Liver (tissue), 9 donors: ENCODE data around the gene NTM. TPM values are rescaled to one million over a fixed set of nuclear protein-coding genes. Genes with fewer than 3 reads are reported as not detected.

ENCODE experiments used
- DNase-seq: peaks from one replicate; pipeline ENCODE4 v3.0.0-alpha.2; 2017; ENCODE audit warnings: low spot score
- H3K27ac ChIP-seq, 2 donors: one replicate each; pipeline ENCODE4 v1.7.0; 2013; ENCODE audit warnings: inconsistent platforms in 2 of 2, low read length in 2 of 2, control low read depth in 1 of 2, low read depth in 1 of 2, mild to moderate bottlenecking in 1 of 2
- H3K27me3 ChIP-seq, 4 donors: one replicate each; pipeline versions ENCODE4 v1.6.1 to v1.7.0; 2013; ENCODE audit warnings: low read length in 3 of 4, inconsistent platforms in 1 of 4, mild to moderate bottlenecking in 1 of 4, moderate library complexity in 1 of 4; ENCODE audit not compliant: control insufficient read depth in 4 of 4, insufficient read depth in 4 of 4
- H3K36me3 ChIP-seq, 4 donors: one replicate each; pipeline versions ENCODE4 v1.6.1 to v1.7.0; 2013; ENCODE audit warnings: low read length in 3 of 4, mild to moderate bottlenecking in 3 of 4, low read depth in 1 of 4, moderate library complexity in 1 of 4; ENCODE audit not compliant: control insufficient read depth in 4 of 4, insufficient read depth in 3 of 4
- H3K4me1 ChIP-seq, 4 donors: one replicate each; pipeline versions ENCODE4 v1.6.1 to v1.7.0; 2013; ENCODE audit warnings: low read length in 3 of 4, mild to moderate bottlenecking in 3 of 4, moderate library complexity in 1 of 4; ENCODE audit not compliant: control insufficient read depth in 4 of 4, insufficient read depth in 4 of 4
- H3K4me3 ChIP-seq, 3 donors: one replicate each; pipeline versions ENCODE4 v1.6.1 to v1.7.0; 2013; ENCODE audit warnings: low read length in 3 of 3, control low read depth in 1 of 3, low read depth in 1 of 3, mild to moderate bottlenecking in 1 of 3
- H3K9ac ChIP-seq, 2 donors: one replicate each; pipeline ENCODE4 v1.7.0; 2013; ENCODE audit warnings: low read length in 2 of 2, mild to moderate bottlenecking in 2 of 2, moderate library complexity in 2 of 2, control low read depth in 1 of 2, low read depth in 1 of 2
- H3K9me3 ChIP-seq, 4 donors: one replicate each; pipeline versions ENCODE4 v1.6.1 to v1.7.0; 2013; ENCODE audit warnings: low read length in 3 of 4; ENCODE audit not compliant: control insufficient read depth in 4 of 4
- CTCF ChIP-seq: fragments of 150-350 bp; IDR thresholded peaks from 2 replicates; pipeline ENCODE4 v1.5.1; 2017; ENCODE audit warnings: improper control_type of control experiment, low read depth, low read length; ENCODE audit not compliant: missing input control
- FOXA2 ChIP-seq: IDR thresholded peaks from 2 replicates; pipeline ENCODE4 v1.6.1; 2016; ENCODE audit warnings: antibody characterized with exemption
- GABPA ChIP-seq, 2 donors: IDR thresholded peaks in 1 of 2; conservative IDR thresholded peaks in 1 of 2; 2 replicates each; pipeline ENCODE4 v1.6.1; 2016; ENCODE audit warnings: antibody characterized with exemption in 2 of 2, mild to moderate bottlenecking in 1 of 2, moderate library complexity in 1 of 2
- MAX ChIP-seq: IDR thresholded peaks from 2 replicates; pipeline ENCODE4 v1.6.1; 2016; ENCODE audit warnings: antibody characterized with exemption
- NR2F2 ChIP-seq: IDR thresholded peaks from 2 replicates; pipeline ENCODE4 v1.6.1; 2016; ENCODE audit warnings: antibody characterized with exemption
- RAD21 ChIP-seq, 2 donors: IDR thresholded peaks; 2 replicates each; pipeline ENCODE4 v1.6.1; 2016; ENCODE audit warnings: antibody characterized with exemption in 2 of 2, mild to moderate bottlenecking in 2 of 2
- REST ChIP-seq: IDR thresholded peaks from 2 replicates; pipeline ENCODE4 v1.6.1; 2016; ENCODE audit warnings: antibody characterized with exemption, mild to moderate bottlenecking
- RXRA ChIP-seq, 2 donors: IDR thresholded peaks; 2 replicates each; pipeline ENCODE4 v1.6.1; 2017 to 2018; ENCODE audit warnings: antibody characterized with exemption in 2 of 2, mild to moderate bottlenecking in 1 of 2
- SP1 ChIP-seq: IDR thresholded peaks from 2 replicates; pipeline ENCODE4 v1.6.1; 2018; ENCODE audit warnings: antibody characterized with exemption, mild to moderate bottlenecking
- YY1 ChIP-seq: IDR thresholded peaks from 2 replicates; pipeline ENCODE4 v1.6.1; 2016; ENCODE audit warnings: antibody characterized with exemption, mild to moderate bottlenecking
- WGBS: extraction: QIAGEN DNeasy Blood & Tissue Kit; methylation state at CpG from one replicate; pipeline ENCODE4 v1.1.7; 2013; 5-methylcytosine and 5-hydroxymethylcytosine counted together
- polyA plus RNA-seq, 2 donors: library from polyadenylated mRNA; stranded (reverse) in 1 of 2; unstranded in 1 of 2; fragments of 200-250 nt in 1 of 2; fragments of >200 nt in 1 of 2; fragmentation: Nextera tagmentation in 1 of 2; extraction: Ambion mirVana in 1 of 2; gene quantifications; one replicate each; pipeline versions ENCODE4 v1.2.1 to v1.2.3, GENCODE V29; 2013 to 2015
- total RNA-seq, 2 donors: library from RNA; depleted of rRNA; stranded (reverse); fragments of >200 nt; gene quantifications; one replicate each; pipeline ENCODE4 v1.2.3, GENCODE V29; 2014
- TF ChIP-seq, protein P1 (sequence below): IDR thresholded peaks from 2 replicates; pipeline ENCODE4 v1.6.1; 2016; ENCODE audit warnings: antibody characterized with exemption
- TF ChIP-seq, protein P2 (sequence below): IDR thresholded peaks from 2 replicates; pipeline ENCODE4 v1.6.1; 2016; ENCODE audit warnings: antibody characterized with exemption
- donor health status: healthy.
- donor health status: healthy.
- donor health status: healthy.
- donor health status: healthy.
- donor health status: healthy.

NTM gene
- total and polyA plus RNA-seq, 4 donors: 0.08 to 1.1 (median 0.08) TPM; not detected in 1

GRCh38 chr11:131928992-131929391, 558.6 kb downstream of the NTM start (continued):
- TF ChIP-seq REST: no peak
- TF ChIP-seq GABPA (IDR thresholded peaks at IDR 0.05 in 1 of 2, conservative IDR thresholded peaks at IDR 0.05 in 1 of 2): no peak
- TF ChIP-seq, protein P1, sequence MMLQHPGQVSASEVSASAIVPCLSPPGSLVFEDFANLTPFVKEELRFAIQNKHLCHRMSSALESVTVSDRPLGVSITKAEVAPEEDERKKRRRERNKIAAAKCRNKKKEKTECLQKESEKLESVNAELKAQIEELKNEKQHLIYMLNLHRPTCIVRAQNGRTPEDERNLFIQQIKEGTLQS: no peak
- TF ChIP-seq, protein P2, sequence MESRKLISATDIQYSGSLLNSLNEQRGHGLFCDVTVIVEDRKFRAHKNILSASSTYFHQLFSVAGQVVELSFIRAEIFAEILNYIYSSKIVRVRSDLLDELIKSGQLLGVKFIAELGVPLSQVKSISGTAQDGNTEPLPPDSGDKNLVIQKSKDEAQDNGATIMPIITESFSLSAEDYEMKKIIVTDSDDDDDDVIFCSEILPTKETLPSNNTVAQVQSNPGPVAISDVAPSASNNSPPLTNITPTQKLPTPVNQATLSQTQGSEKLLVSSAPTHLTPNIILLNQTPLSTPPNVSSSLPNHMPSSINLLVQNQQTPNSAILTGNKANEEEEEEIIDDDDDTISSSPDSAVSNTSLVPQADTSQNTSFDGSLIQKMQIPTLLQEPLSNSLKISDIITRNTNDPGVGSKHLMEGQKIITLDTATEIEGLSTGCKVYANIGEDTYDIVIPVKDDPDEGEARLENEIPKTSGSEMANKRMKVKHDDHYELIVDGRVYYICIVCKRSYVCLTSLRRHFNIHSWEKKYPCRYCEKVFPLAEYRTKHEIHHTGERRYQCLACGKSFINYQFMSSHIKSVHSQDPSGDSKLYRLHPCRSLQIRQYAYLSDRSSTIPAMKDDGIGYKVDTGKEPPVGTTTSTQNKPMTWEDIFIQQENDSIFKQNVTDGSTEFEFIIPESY: no peak
- TF ChIP-seq RAD21 (IDR thresholded peaks at IDR 0.05): no peak
- no peak for TF ChIP-seq NR2F2
- no peak for TF ChIP-seq RXRA (IDR thresholded peaks at IDR 0.05)
- no peak for TF ChIP-seq FOXA2

DNA sequence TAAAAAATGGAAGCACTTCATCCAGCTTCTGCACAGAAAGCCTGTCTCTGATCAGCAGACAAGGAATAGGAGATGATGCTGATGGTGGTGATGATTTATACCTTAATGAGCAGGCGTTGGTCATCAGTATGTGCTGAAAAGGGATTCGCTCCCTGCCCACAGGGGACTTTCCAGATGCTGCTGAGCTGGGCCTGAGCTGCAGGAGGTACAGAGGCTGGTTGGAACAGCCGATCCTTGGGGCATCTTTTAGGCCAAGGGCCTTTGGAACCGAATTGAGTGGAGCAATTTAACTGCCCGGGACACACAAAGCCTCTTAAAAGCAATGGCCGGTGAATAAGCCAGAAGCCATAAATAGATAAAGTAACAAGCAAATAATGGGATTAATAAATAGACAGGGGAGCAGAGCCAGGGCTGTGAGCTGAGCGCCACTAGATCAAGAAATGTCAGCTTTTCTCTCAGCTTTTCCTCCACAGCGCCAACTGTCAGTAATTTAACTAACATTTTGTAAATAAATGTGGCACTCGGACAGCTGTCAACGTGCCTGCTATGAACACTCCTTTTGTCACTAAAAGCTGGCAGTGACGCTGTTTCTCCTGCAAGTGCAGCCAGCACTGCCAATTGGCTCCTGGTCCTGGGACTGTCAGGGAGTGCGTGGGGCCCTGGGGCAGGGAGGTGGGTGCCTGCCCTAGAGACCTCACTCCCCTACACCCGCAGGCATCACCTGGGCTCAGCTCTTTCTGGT, 562.3 kb downstream of the NTM start:
- H3K4me3 ChIP-seq: no peak overlapping the region
- H3K36me3 ChIP-seq: no peaks in the 10 kb centered on the region
- H3K27ac ChIP-seq: no peak overlapping the region
- WGBS: 79% methylated on average over 13 of the region's 13 CpGs
- no peaks in the 10 kb centered on the region for H3K9me3 ChIP-seq
- no peaks in the 10 kb centered on the region for H3K4me1 ChIP-seq
- H3K9ac ChIP-seq: no peak overlapping the region
- DNase-seq: no peak
- TF ChIP-seq GABPA (IDR thresholded peaks at IDR 0.05 in 1 of 2, conservative IDR thresholded peaks at IDR 0.05 in 1 of 2) (no peak), MAX (no peak)
- TF ChIP-seq, protein P1: no peak
- H3K27me3 ChIP-seq: peaks cover 0 to 4% (median 2%) of the 10 kb centered on the region in 4 donors

GRCh38 chr11:131934006-131934405, 563.6 kb downstream of the NTM start:
- Histone ChIP-seq H3K9me3 (no peaks in the 10 kb centered on the region), H3K4me1 (no peaks in the 10 kb centered on the region), H3K27me3 (peaks cover 0 to 4% (median 2%) of the 10 kb centered on the region in 4 donors), H3K36me3 (no peaks in the 10 kb centered on the region), H3K9ac (no peak overlapping the region), H3K27ac (no peak overlapping the region), H3K4me3 (no peak overlapping the region)
- DNase-seq: no peak
- TF ChIP-seq CTCF (no peak), YY1 (no peak), REST (no peak), SP1 (no peak)
- TF ChIP-seq, protein P1: no peak
- WGBS: 74% methylated on average over 4 of the region's 4 CpGs
